ENCODE results near the gene CD8B2.
A peak's percentile ranks its signal among the peaks of the same experiment; 100 is the strongest.
"Not testable (repeated sequence)": the region's sequence is repeated elsewhere in the genome, so short reads cannot be mapped to it uniquely, and the experiment has no call there.

Gene CD8B2

GRCh38 chr2:106563195-106563594 is 76.0 kb downstream of the CD8B2 start:
- Mint-ChIP-seq H3K27me3 (ENCODE audit: low read depth, poor library complexity) (peaks cover 8% of the 10 kb centered on the region), H3K27ac (peak overlapping the region; percentile 96), H3K9me3 (peaks cover 18% of the 10 kb centered on the region), H3K4me3 (no peak overlapping the region), H3K36me3 (ENCODE audit: low read depth) (peaks cover 8% of the 10 kb centered on the region), H3K4me1 (peaks cover 46% of the 10 kb centered on the region)
- DNase-seq: no peak
- TF ChIP-seq CTCF (IDR thresholded peaks at IDR 0.05): no peak

- H3K4me3 Mint-ChIP-seq: no peak overlapping the region
- DNase-seq: no peak
- peaks cover 15% of the 10 kb centered on the region for H3K27me3 Mint-ChIP-seq (ENCODE audit: low read depth, poor library complexity)
- H3K9me3 Mint-ChIP-seq: no peaks in the 10 kb centered on the region
- H3K27ac Mint-ChIP-seq: no peak overlapping the region
- peaks cover 45% of the 10 kb centered on the region for H3K4me1 Mint-ChIP-seq
- no peaks in the 10 kb centered on the region for H3K36me3 Mint-ChIP-seq (ENCODE audit: low read depth)
- no peak for TF ChIP-seq CTCF (IDR thresholded peaks at IDR 0.05)
Observed at GRCh38 chr2:106565599-106565998, 78.4 kb downstream of the CD8B2 start.

- H3K36me3 Mint-ChIP-seq (ENCODE audit: low read depth): no peaks in the 10 kb centered on the region
- DNase-seq: no peak
- H3K27me3 Mint-ChIP-seq (ENCODE audit: low read depth, poor library complexity): peaks cover 15% of the 10 kb centered on the region
- H3K27ac Mint-ChIP-seq: no peak overlapping the region
- no peak for TF ChIP-seq CTCF (IDR thresholded peaks at IDR 0.05)
- no peak overlapping the region for H3K4me3 Mint-ChIP-seq
- H3K4me1 Mint-ChIP-seq: peaks cover 41% of the 10 kb centered on the region
- H3K9me3 Mint-ChIP-seq: no peaks in the 10 kb centered on the region
Observed at GRCh38 chr2:106566050-106566449, 78.9 kb downstream of the CD8B2 start.

- Mint-ChIP-seq H3K27me3 (ENCODE audit: low read depth, poor library complexity) (peaks cover 15% of the 10 kb centered on the region), H3K4me1 (peaks cover 36% of the 10 kb centered on the region)
- H3K27ac Mint-ChIP-seq; H3K36me3 Mint-ChIP-seq (ENCODE audit: low read depth); H3K9me3 Mint-ChIP-seq; DNase-seq; H3K4me3 Mint-ChIP-seq: not testable (repeated sequence)
Observed at GRCh38 chr2:106566484-106566883, 79.3 kb downstream of the CD8B2 start.

GRCh38 chr2:106570316-106570715 is 83.2 kb downstream of the CD8B2 start:
- TF ChIP-seq CTCF (IDR thresholded peaks at IDR 0.05): no peak
- H3K4me1 Mint-ChIP-seq: peaks cover 11% of the 10 kb centered on the region
- peaks cover 15% of the 10 kb centered on the region for H3K27me3 Mint-ChIP-seq (ENCODE audit: low read depth, poor library complexity)
- H3K27ac Mint-ChIP-seq: no peak overlapping the region
- H3K36me3 Mint-ChIP-seq (ENCODE audit: low read depth): no peaks in the 10 kb centered on the region
- no peak for DNase-seq
- H3K4me3 Mint-ChIP-seq: no peak overlapping the region
- no peaks in the 10 kb centered on the region for H3K9me3 Mint-ChIP-seq
